NOMO-1 treated with DMSO at 0.1 percent for 48 hours (cell line): ENCODE data around the gene PRR14L.
"Not testable (repeated sequence)": the region's sequence is repeated elsewhere in the genome, so short reads cannot be mapped to it uniquely, and the experiment has no call there.

Source experiments
- DNase-seq: peaks from one replicate; lab custom pipeline; 2025; ENCODE audit not compliant: unreplicated experiment; lab: John Stamatoyannopoulos, UW

PRR14L gene

GRCh38 chr22:31742115-31742514, 7.8 kb downstream of the PRR14L start:
- no peak for DNase-seq

- not testable (repeated sequence) for DNase-seq
Measured at GRCh38 chr22:31740314-31740713, 9.6 kb downstream of the PRR14L start.

GRCh38 chr22:31739795-31740201, 10.1 kb downstream of the PRR14L start:
- no peak for DNase-seq

GRCh38 chr22:31738566-31738965, 11.4 kb downstream of the PRR14L start:
- DNase-seq, result no peak

GRCh38 chr22:31737932-31738331, 12.0 kb downstream of the PRR14L start:
- DNase-seq, result no peak

GRCh38 chr22:31736458-31736857, 13.5 kb downstream of the PRR14L start:
- DNase-seq, result no peak

- no peak for DNase-seq
Measured at GRCh38 chr22:31734512-31734911, 15.4 kb downstream of the PRR14L start.

GRCh38 chr22:31733580-31734079, 16.3 kb downstream of the PRR14L start:
- no peak for DNase-seq

GRCh38 chr22:31732089-31732829, 17.7 kb downstream of the PRR14L start:
- DNase-seq, result no peak

- no peak for DNase-seq
Measured at GRCh38 chr22:31730344-31730711, 19.6 kb downstream of the PRR14L start.

- no peak for DNase-seq
Measured at GRCh38 chr22:31728857-31729256, 21.1 kb downstream of the PRR14L start.

- DNase-seq, result no peak
Measured at GRCh38 chr22:31726692-31727091, 23.2 kb downstream of the PRR14L start.

- DNase-seq, result no peak
Measured at GRCh38 chr22:31723723-31724122, 26.2 kb downstream of the PRR14L start.

- DNase-seq, result no peak
Measured at GRCh38 chr22:31719850-31720471, 30.0 kb downstream of the PRR14L start.

- no peak for DNase-seq
Measured at GRCh38 chr22:31715147-31715778, 34.7 kb downstream of the PRR14L start.

- DNase-seq, result not testable (repeated sequence)
Measured at GRCh38 chr22:31711226-31711625, 38.7 kb downstream of the PRR14L start.

GRCh38 chr22:31707519-31707918, 42.4 kb downstream of the PRR14L start:
- no peak for DNase-seq

- peak; percentile 51 for DNase-seq
Measured at GRCh38 chr22:31695423-31695822, 54.5 kb downstream of the PRR14L start.

- not testable (repeated sequence) for DNase-seq
Measured at GRCh38 chr22:31694046-31694445, 55.9 kb downstream of the PRR14L start.

- DNase-seq, result peak; percentile 60
Measured at GRCh38 chr22:31692186-31692886, 57.6 kb downstream of the PRR14L start.

GRCh38 chr22:31691408-31691807, 58.5 kb downstream of the PRR14L start:
- no peak for DNase-seq
